SW480 (cell line): ENCODE measurements around the gene TEKT4.
A peak's percentile ranks its signal among the peaks of the same experiment; 100 is the strongest.
"Not testable (repeated sequence)": the region's sequence is repeated elsewhere in the genome, so short reads cannot be mapped to it uniquely, and the experiment has no call there.

Source experiments
- DNase-seq: peaks from one replicate; pipeline ENCODE4 v3.0.0-alpha.2; 2016; ENCODE audit warnings: low spot score

Gene TEKT4

GRCh38 chr2:94871226-94872087 lies at the start of gene TEKT4:
Gene TEKT4 (plus strand): TSS chr2:94871430. CDS start chr2:94871580, 150 bp downstream.
- DNase-seq: no peak

GRCh38 chr2:94839224-94839623 lies 32.0 kb upstream of the TEKT4 start:
- not testable (repeated sequence) for DNase-seq

- DNase-seq: not testable (repeated sequence)
These were observed 14.4 kb upstream of the TEKT4 start for GRCh38 chr2:94856856-94857255.

GRCh38 chr2:94857367-94858162 lies 13.7 kb upstream of the TEKT4 start:
- not testable (repeated sequence) for DNase-seq

GRCh38 chr2:94858163-94858888 lies 12.9 kb upstream of the TEKT4 start:
- DNase-seq: not testable (repeated sequence)

GRCh38 chr2:94861308-94862152 lies 9.7 kb upstream of the TEKT4 start:
- no peak for DNase-seq

- DNase-seq: not testable (repeated sequence)
These were observed 8.3 kb upstream of the TEKT4 start for GRCh38 chr2:94862903-94863302.

GRCh38 chr2:94869131-94869530 lies 2.1 kb upstream of the TEKT4 start:
- DNase-seq: no peak

- no peak for DNase-seq
These were observed 1.4 kb upstream of the TEKT4 start for GRCh38 chr2:94869552-94870439.

GRCh38 chr2:94870440-94871225 lies 597 bp upstream of the TEKT4 start:
- DNase-seq: no peak

- no peak for DNase-seq
These were observed 923 bp downstream of the TEKT4 start for GRCh38 chr2:94872088-94872618.

- no peak for DNase-seq
These were observed 1.6 kb downstream of the TEKT4 start for GRCh38 chr2:94872676-94873361.

GRCh38 chr2:94873362-94874276 lies 2.4 kb downstream of the TEKT4 start:
- no peak for DNase-seq

- DNase-seq: peak; percentile 61
These were observed 3.2 kb downstream of the TEKT4 start for GRCh38 chr2:94874277-94874997.

GRCh38 chr2:94875064-94875819 lies 4.0 kb downstream of the TEKT4 start:
- DNase-seq: no peak
